Thyroid gland (tissue), 4 donors: ENCODE results near the gene PSMD1.

Source experiments
- POLR2A ChIP-seq, 2 donors: fragments of 450-650 bp; IDR thresholded peaks; one replicate each; pipeline ENCODE4 v1.6.1; 2017; ENCODE audit warnings: antibody characterized with exemption in 2 of 2, mild to moderate bottlenecking in 2 of 2, moderate library complexity in 1 of 2
- TF ChIP-seq, protein P1 (sequence below), 6 experiments: fragments of 200-600 bp in 3 of 6; fragments of 450-650 bp in 3 of 6; sonication (generic) in 3 of 6; IDR thresholded peaks; one replicate each; pipeline ENCODE4 v1.5.1; 2016 to 2019; ENCODE audit warnings: antibody characterized with exemption in 6 of 6, mild to moderate bottlenecking in 2 of 6, inconsistent platforms in 1 of 6, moderate library complexity in 1 of 6

DNA sequence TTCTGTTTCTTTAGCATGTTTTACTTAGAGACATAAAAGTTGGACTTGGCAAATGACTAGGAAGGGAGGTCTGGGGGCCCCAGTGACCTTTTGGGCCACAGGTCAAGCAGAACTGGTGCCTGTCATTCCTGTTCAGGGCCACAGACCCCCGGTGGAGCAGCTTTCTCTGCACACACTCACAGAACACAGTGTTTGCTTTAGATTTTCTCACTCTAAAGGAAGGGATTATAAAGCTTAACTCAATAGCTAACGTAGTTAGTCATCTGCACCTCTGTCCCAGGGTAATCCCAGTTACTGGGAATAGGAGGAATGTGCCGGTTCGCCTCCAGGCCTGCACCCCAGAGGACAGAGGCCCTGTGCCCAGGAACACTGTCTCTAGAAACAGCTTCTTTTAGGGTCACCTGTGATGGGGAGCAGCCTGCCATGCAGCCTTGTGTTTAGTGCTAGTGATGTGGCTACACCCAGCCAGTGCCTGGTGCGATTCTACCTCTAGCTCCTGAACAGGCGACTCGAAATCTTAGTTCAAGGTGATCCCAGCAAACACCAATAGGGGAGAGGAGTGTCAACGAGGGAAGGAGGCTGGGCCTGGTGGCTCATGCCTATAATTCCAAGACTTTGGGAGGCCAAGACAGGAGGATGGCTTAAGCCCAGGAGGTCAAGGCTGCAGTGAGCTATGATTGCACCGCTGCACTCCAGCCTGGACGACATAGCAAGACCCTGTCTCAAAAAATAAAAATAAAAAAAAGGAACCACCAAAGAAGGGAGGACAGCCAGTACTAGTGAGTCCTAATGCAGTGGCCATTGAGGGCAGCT lies 49.2 kb upstream of the PSMD1 start:
- TF ChIP-seq, protein P1, sequence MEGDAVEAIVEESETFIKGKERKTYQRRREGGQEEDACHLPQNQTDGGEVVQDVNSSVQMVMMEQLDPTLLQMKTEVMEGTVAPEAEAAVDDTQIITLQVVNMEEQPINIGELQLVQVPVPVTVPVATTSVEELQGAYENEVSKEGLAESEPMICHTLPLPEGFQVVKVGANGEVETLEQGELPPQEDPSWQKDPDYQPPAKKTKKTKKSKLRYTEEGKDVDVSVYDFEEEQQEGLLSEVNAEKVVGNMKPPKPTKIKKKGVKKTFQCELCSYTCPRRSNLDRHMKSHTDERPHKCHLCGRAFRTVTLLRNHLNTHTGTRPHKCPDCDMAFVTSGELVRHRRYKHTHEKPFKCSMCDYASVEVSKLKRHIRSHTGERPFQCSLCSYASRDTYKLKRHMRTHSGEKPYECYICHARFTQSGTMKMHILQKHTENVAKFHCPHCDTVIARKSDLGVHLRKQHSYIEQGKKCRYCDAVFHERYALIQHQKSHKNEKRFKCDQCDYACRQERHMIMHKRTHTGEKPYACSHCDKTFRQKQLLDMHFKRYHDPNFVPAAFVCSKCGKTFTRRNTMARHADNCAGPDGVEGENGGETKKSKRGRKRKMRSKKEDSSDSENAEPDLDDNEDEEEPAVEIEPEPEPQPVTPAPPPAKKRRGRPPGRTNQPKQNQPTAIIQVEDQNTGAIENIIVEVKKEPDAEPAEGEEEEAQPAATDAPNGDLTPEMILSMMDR (IDR thresholded peaks at IDR 0.05), result no peak
- no peak for TF ChIP-seq POLR2A (IDR thresholded peaks at IDR 0.05)
